ENCODE data around the gene UBA52. TPM values are rescaled to one million over a fixed set of nuclear protein-coding genes. Genes with fewer than 3 reads are reported as not detected.

Gene UBA52
- polyA plus RNA-seq, 1 experiment, result 2,472 TPM

GRCh38 chr19:18593367-18594095 lies 21.9 kb downstream of the UBA52 start:
- H3K36me3 ChIP-seq (ENCODE audit: control insufficient read depth, insufficient read depth, low read length), result peaks cover 4% of the 10 kb centered on the region
- ChIA-PET POLR2A (no interaction called here), CTCF (interaction anchor here (0.6 to 6.1 kb wide), 26 partner anchors 7 to 280 kb away, joined by 3 to 40 read pairs (median 4); no protein-coding TSS in a partner anchor)
- H3K4me3 ChIP-seq (ENCODE audit: low read depth, low read length), result no peak overlapping the region
- DNase-seq (ENCODE audit: low read depth), result no peak
- H3K27me3 ChIP-seq (ENCODE audit: control insufficient read depth, insufficient read depth, low read length), result no peaks in the 10 kb centered on the region
- TF ChIP-seq CTCF (IDR thresholded peaks at IDR 0.05; ENCODE audit: insufficient read depth, low read depth, low read length), result no peak

- POLR2A ChIA-PET, result no interaction called here
- CTCF ChIA-PET, result interaction anchor here (0.6 to 6.1 kb wide), 25 partner anchors 8 to 279 kb away, joined by 3 to 40 read pairs (median 4); no protein-coding TSS in a partner anchor
- H3K4me3 ChIP-seq (ENCODE audit: low read depth, low read length), result peak overlapping the region; percentile 35
- DNase-seq (ENCODE audit: low read depth), result no peak
- peaks cover 4% of the 10 kb centered on the region for H3K36me3 ChIP-seq (ENCODE audit: control insufficient read depth, insufficient read depth, low read length)
- H3K27me3 ChIP-seq (ENCODE audit: control insufficient read depth, insufficient read depth, low read length), result no peaks in the 10 kb centered on the region
- TF ChIP-seq CTCF (IDR thresholded peaks at IDR 0.05; ENCODE audit: insufficient read depth, low read depth, low read length), result peak; percentile 50
Measured at GRCh38 chr19:18594096-18594823, 22.6 kb downstream of the UBA52 start.

DNA sequence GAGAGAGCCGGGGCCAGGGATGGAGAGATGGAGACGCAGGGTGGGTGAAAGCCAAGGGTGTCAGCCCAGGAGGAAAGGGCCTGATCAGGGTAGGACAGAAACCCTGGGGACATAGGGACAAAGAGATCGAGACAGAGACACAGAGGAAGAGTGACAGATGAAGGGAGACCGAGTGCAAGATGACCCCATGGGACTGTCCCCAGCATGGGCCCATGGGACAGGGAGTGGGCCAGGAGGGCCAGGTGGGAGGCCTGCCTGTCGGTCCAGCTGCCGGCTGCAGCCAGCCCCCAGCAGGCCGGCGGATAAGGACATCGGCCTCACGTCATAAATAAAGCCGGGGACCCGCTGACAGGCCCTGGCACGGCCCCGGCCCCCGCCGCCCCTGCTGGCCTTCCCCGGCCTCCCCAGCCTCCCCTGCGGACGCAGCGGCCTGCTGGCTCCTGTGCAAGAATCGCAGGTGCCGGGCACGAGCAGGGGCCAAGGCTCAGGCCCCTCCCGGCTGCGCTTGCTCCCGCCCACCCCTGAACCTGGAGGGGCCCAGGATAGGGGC lies 23.2 kb downstream of the UBA52 start:
- H3K4me3 ChIP-seq (ENCODE audit: low read depth, low read length), result peak overlapping the region; percentile 35
- DNase-seq (ENCODE audit: low read depth), result no peak
- CTCF ChIA-PET, result interaction anchor here (0.7 to 6.1 kb wide), 11 partner anchors 9 to 253 kb away, joined by 3 to 40 read pairs (median 7); no protein-coding TSS in a partner anchor

GRCh38 chr19:18595475-18595874 lies 23.8 kb downstream of the UBA52 start:
- TF ChIP-seq CTCF (IDR thresholded peaks at IDR 0.05; ENCODE audit: insufficient read depth, low read depth, low read length), result no peak
- Histone ChIP-seq H3K27me3 (ENCODE audit: control insufficient read depth, insufficient read depth, low read length) (no peaks in the 10 kb centered on the region), H3K36me3 (ENCODE audit: control insufficient read depth, insufficient read depth, low read length) (peaks cover 4% of the 10 kb centered on the region), H3K4me3 (ENCODE audit: low read depth, low read length) (no peak overlapping the region)
- CTCF ChIA-PET, result interaction anchor here (0.7 to 6.1 kb wide), 6 partner anchors 8 to 252 kb away, joined by 4 to 40 read pairs (median 12); partner anchors contain the start of gene TMEM59L
- POLR2A ChIA-PET, result interaction anchor here (0.7 kb wide), 1 partner anchor 252 kb away, joined by 3 read pairs; no protein-coding TSS in a partner anchor
- no peak for DNase-seq (ENCODE audit: low read depth)

More for the DNA sequence above, 23.2 kb downstream of the UBA52 start:
- TF ChIP-seq CTCF (IDR thresholded peaks at IDR 0.05; ENCODE audit: insufficient read depth, low read depth, low read length), result no peak
- Histone ChIP-seq H3K36me3 (ENCODE audit: control insufficient read depth, insufficient read depth, low read length) (peaks cover 4% of the 10 kb centered on the region), H3K27me3 (ENCODE audit: control insufficient read depth, insufficient read depth, low read length) (no peaks in the 10 kb centered on the region)
- POLR2A ChIA-PET, result no interaction called here

DNA sequence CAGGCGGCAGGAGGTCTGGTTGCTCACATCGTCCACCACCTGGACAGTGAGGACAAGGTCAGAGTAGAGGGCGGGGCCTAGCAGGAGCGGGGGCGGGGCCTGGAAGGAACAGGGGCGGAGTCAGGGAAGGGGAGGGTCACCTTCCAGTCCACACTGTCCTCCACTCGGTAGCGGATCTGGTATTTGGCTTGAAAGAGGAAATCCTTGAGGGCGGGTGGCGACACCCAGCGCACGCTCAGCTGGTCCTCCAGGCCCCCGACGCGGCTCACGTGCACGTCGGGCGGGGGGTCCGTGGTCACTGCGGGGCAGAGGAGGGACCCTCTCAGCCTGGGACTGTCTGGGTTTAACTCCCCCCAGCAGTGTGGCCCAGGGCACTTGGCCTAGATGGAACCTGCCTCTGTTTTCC lies 25.1 kb downstream of the UBA52 start:
- ChIA-PET POLR2A (no interaction called here), CTCF (interaction anchor here (1.2 to 6.1 kb wide), 3 partner anchors 9 to 251 kb away, joined by 4 to 40 read pairs (median 5); partner anchors contain the start of gene TMEM59L)
- no peak for DNase-seq (ENCODE audit: low read depth)

More for the DNA sequence above, 25.1 kb downstream of the UBA52 start:
- no peak for TF ChIP-seq CTCF (IDR thresholded peaks at IDR 0.05; ENCODE audit: insufficient read depth, low read depth, low read length)
- H3K4me3 ChIP-seq (ENCODE audit: low read depth, low read length), result no peak overlapping the region
- no peaks in the 10 kb centered on the region for H3K36me3 ChIP-seq (ENCODE audit: control insufficient read depth, insufficient read depth, low read length)
- no peaks in the 10 kb centered on the region for H3K27me3 ChIP-seq (ENCODE audit: control insufficient read depth, insufficient read depth, low read length)

Data from BJ (cell line).